H1 (cell line): ENCODE measurements around the gene NUFIP2. TPM values are rescaled to one million over a fixed set of nuclear protein-coding genes. Genes with fewer than 3 reads are reported as not detected.

Source experiments
- polyA plus RNA-seq, 7 experiments: library from polyadenylated mRNA; depleted of rRNA in 3 of 7; stranded (reverse) in 5 of 7; unstranded in 2 of 7; fragments of >200 nt in 5 of 7; fragments of 200-250 nt in 2 of 7; gene quantifications; 1 replicate in 5 of 7; 2 replicates in 1 of 7; 4 replicates in 1 of 7; pipeline versions ENCODE4 v1.2.1 to v1.2.3, GENCODE V29; 2011 to 2013; ENCODE audit warnings: missing spikeins in 2 of 7, mixed read lengths in 2 of 7
- total RNA-seq: library from RNA; stranded (reverse); fragmentation: NEBNext Ultra II Directional; extraction: Animal tissue kit (Norgen Biotek cat#: 25700); gene quantifications from 2 replicates; pipeline ENCODE4 v1.2.1, GENCODE V29; 2021

Gene NUFIP2
- total and polyA plus RNA-seq, 2 of the 8 experiments (the other 6 are each of a cell fraction or from before 2014, with no cell fraction given) = 65.9 to 118 TPM

Other genes starting within 250 kb of the NUFIP2 start
- 36.6 and 43.8 TPM in 2 replicates for gene MYO18A, start 113.8 kb downstream of the NUFIP2 start, total RNA-seq
- 7.6 and 10.1 TPM in 2 replicates for gene MYO18A, start 113.8 kb downstream of the NUFIP2 start, polyA plus RNA-seq (2011; rRNA removed)
- not detected in 2 replicates for gene CRYBA1, start 47.3 kb downstream of the NUFIP2 start, total RNA-seq
- 0.11 TPM in 1 of 2 replicates, not detected in the other for gene CRYBA1, start 47.3 kb downstream of the NUFIP2 start, polyA plus RNA-seq (2011; rRNA removed)
- gene TAOK1, start 96.2 kb upstream of the NUFIP2 start, total RNA-seq = 90.6 and 93.8 TPM in 2 replicates
- 8.2 and 12.2 TPM in 2 replicates for gene TAOK1, start 96.2 kb upstream of the NUFIP2 start, polyA plus RNA-seq (2011; rRNA removed)